GM23338 (cell line): ENCODE measurements around the gene SLC2A13. TPM values are rescaled to one million over a fixed set of nuclear protein-coding genes. Genes with fewer than 3 reads are reported as not detected.

Experiments
- ATAC-seq: fragments of 200-7000 bp; cut with Tn5 transposase; 3 replicates; pipeline ENCODE4 v1.9.1; 2020
- DNase-seq: peaks from one replicate; pipeline ENCODE4 v3.0.0-alpha.2; 2015; ENCODE audit warnings: low spot score
- H2AFZ ChIP-seq: fragments of 200-600 bp; sonication (generic); 2 replicates; pipeline ENCODE4 v1.8.0; 2016; ENCODE audit warnings: antibody characterized with exemption, mild to moderate bottlenecking, moderate library complexity
- H3F3A ChIP-seq: fragments of 200-600 bp; sonication (generic); replicated peaks from 2 replicates; pipeline ENCODE4 v1.8.0; 2017; ENCODE audit warnings: antibody characterized with exemption, mixed run types, low read depth
- H3K27ac ChIP-seq: fragments of 200-600 bp; sonication (generic); 2 replicates; pipeline ENCODE4 v1.6.1; 2016; ENCODE audit warnings: low read depth
- H3K27me3 ChIP-seq: fragments of 200-600 bp; sonication (generic); 2 replicates; pipeline ENCODE4 v1.8.0; 2016; ENCODE audit warnings: mild to moderate bottlenecking, mixed run types, moderate library complexity; ENCODE audit not compliant: insufficient read depth
- H3K36me3 ChIP-seq: fragments of 200-600 bp; sonication (generic); 2 replicates; pipeline ENCODE4 v1.8.0; 2016; ENCODE audit warnings: mild to moderate bottlenecking; ENCODE audit not compliant: insufficient read depth
- H3K4me1 ChIP-seq: fragments of 200-600 bp; sonication (generic); 2 replicates; pipeline ENCODE4 v1.8.0; 2016; ENCODE audit warnings: mild to moderate bottlenecking, moderate library complexity; ENCODE audit not compliant: insufficient read depth
- H3K4me2 ChIP-seq: fragments of 200-600 bp; sonication (generic); 2 replicates; pipeline ENCODE4 v1.7.1; 2017; ENCODE audit warnings: mixed run types
- H3K4me3 ChIP-seq: fragments of 200-600 bp; sonication (generic); 2 replicates; pipeline ENCODE4 v1.6.1; 2016; ENCODE audit warnings: mixed run types
- H3K79me2 ChIP-seq: fragments of 200-600 bp; sonication (generic); replicated peaks from 2 replicates; pipeline ENCODE4 v1.8.0; 2017; ENCODE audit warnings: mild to moderate bottlenecking; ENCODE audit not compliant: insufficient read depth
- H3K9me2 ChIP-seq: fragments of 200-600 bp; sonication (generic); 2 replicates; pipeline ENCODE4 v1.8.0; 2017; ENCODE audit not compliant: insufficient read depth
- H4K20me1 ChIP-seq: fragments of 200-600 bp; sonication (generic); replicated peaks from 2 replicates; pipeline ENCODE4 v1.8.0; 2017; ENCODE audit warnings: mild to moderate bottlenecking; ENCODE audit not compliant: insufficient read depth
- H3K27ac Mint-ChIP-seq: 2 replicates; pipeline ENCODE4 v1.8.0; 2020; ENCODE audit warnings: inconsistent platforms, mild to moderate bottlenecking, moderate library complexity, mixed read lengths
- H3K27me3 Mint-ChIP-seq: 3 replicates; pipeline ENCODE4 v1.8.0; 2022; ENCODE audit warnings: low read depth, mild to moderate bottlenecking, moderate library complexity, mixed read lengths, inconsistent platforms; ENCODE audit not compliant: insufficient read depth, poor library complexity
- H3K36me3 Mint-ChIP-seq: 3 replicates; pipeline ENCODE4 v1.8.0; 2021; ENCODE audit warnings: low read depth, mild to moderate bottlenecking, inconsistent platforms, moderate library complexity, mixed read lengths
- H3K4me1 Mint-ChIP-seq: 3 replicates; pipeline ENCODE4 v1.8.0; 2020; ENCODE audit warnings: mild to moderate bottlenecking, inconsistent platforms, mixed read lengths
- H3K4me3 Mint-ChIP-seq: 3 replicates; pipeline ENCODE4 v1.8.0; 2021; ENCODE audit warnings: moderate library complexity, mild to moderate bottlenecking, inconsistent platforms, mixed read lengths
- H3K9me3 Mint-ChIP-seq: 3 replicates; pipeline ENCODE4 v1.8.0; 2020; ENCODE audit warnings: moderate library complexity, mild to moderate bottlenecking, inconsistent platforms, mixed read lengths
- CREB1 ChIP-seq: fragments of 250-450 bp; sonication (Bioruptor Pico); IDR thresholded peaks from 2 replicates; pipeline ENCODE4 v1.5.0; 2020; ENCODE audit warnings: low read depth, mild to moderate bottlenecking, moderate library complexity
- CTCF ChIP-seq, 2 experiments: fragments of 200-600 bp in 1 of 2; sonication (generic) in 1 of 2; conservative IDR thresholded peaks; 2 replicates each; pipeline versions ENCODE4 v1.5.1 to v1.6.1; 2016 to 2017; ENCODE audit warnings: antibody characterized with exemption in 2 of 2, low read depth in 2 of 2, mild to moderate bottlenecking in 2 of 2, moderate library complexity in 1 of 2
- EZH2 ChIP-seq: fragments of 200-600 bp; sonication (generic); IDR thresholded peaks from one replicate; pipeline ENCODE4 v1.8.0; 2017; ENCODE audit warnings: antibody characterized with exemption, mild to moderate bottlenecking, low read depth; ENCODE audit not compliant: unreplicated experiment
- EZH2phosphoT487 ChIP-seq: fragments of 200-600 bp; sonication (generic); IDR thresholded peaks from one replicate; pipeline ENCODE4 v1.8.1; 2018; ENCODE audit warnings: antibody characterized with exemption; ENCODE audit not compliant: unreplicated experiment
- POLR2AphosphoS5 ChIP-seq: IDR thresholded peaks from 2 replicates; pipeline ENCODE4 v1.6.1; 2016; ENCODE audit warnings: antibody characterized with exemption, low read depth
- STAT1 ChIP-seq: IDR thresholded peaks from one replicate; pipeline ENCODE4 v1.6.1; 2016; ENCODE audit warnings: antibody characterized with exemption; ENCODE audit not compliant: unreplicated experiment
- ZNF331 ChIP-seq: fragments of 250-450 bp; sonication (Bioruptor Pico); IDR thresholded peaks from 2 replicates; pipeline ENCODE4 v1.5.0; 2020; ENCODE audit warnings: low read depth, mild to moderate bottlenecking, moderate library complexity
- polyA plus RNA-seq: library from polyadenylated mRNA; unstranded; fragments of >200 nt; fragmentation: Nextera tagmentation; extraction: Ambion mirVana; gene quantifications from 2 replicates; pipeline ENCODE4 v1.2.1, GENCODE V29; 2016
- total RNA-seq: library from RNA; depleted of rRNA; stranded (reverse); fragments of >200 nt; shearing (Covaris generic); gene quantifications from 2 replicates; pipeline ENCODE4 v1.2.3, GENCODE V29; 2014

The SLC2A13 gene
- total and polyA plus RNA-seq, 2 experiments from 2014 or later, result 6.8 to 22.7 TPM

- Histone ChIP-seq H3K79me2 (no peaks in the 10 kb centered on the region), H3K27me3 (no peaks in the 10 kb centered on the region), H3K4me3 (no peak overlapping the region), H3F3A (no peaks in the 10 kb centered on the region), H3K27ac (no peak overlapping the region), H3K9me2 (no peaks in the 10 kb centered on the region), H3K36me3 (no peaks in the 10 kb centered on the region), H2AFZ (no peak overlapping the region), H3K4me1 (no peaks in the 10 kb centered on the region), H4K20me1 (no peaks in the 10 kb centered on the region), H3K4me2 (no peak overlapping the region)
- Mint-ChIP-seq H3K36me3 (no peaks in the 10 kb centered on the region), H3K4me1 (peaks cover 6% of the 10 kb centered on the region; the same call in 2 of the 3 replicates), H3K4me3 (no peak overlapping the region), H3K27ac (0 out of 2 replicates have a peak overlapping the region, but pooled peaks have one; percentile 25), H3K9me3 (no peaks in the 10 kb centered on the region), H3K27me3 (no peaks in the 10 kb centered on the region)
- DNase-seq, result no peak
- TF ChIP-seq CTCF (conservative IDR thresholded peaks at IDR 0.05; ENCODE audit: low read depth in 2 of 2), result peak in 1 of 2 experiments; percentile 26; a peak in 1 of 4 replicates
- no peak for TF ChIP-seq POLR2AphosphoS5
- ATAC-seq, result peak; percentile 50
Observed at GRCh38 chr12:39824505-39825212, 281.2 kb downstream of the SLC2A13 start.

GRCh38 chr12:39816671-39817185, 289.2 kb downstream of the SLC2A13 start:
- Histone ChIP-seq H2AFZ (no peak overlapping the region), H3K9me2 (no peaks in the 10 kb centered on the region), H3K4me3 (no peak overlapping the region), H3F3A (no peaks in the 10 kb centered on the region), H3K27me3 (no peaks in the 10 kb centered on the region), H4K20me1 (no peaks in the 10 kb centered on the region), H3K4me2 (no peak overlapping the region), H3K36me3 (no peaks in the 10 kb centered on the region), H3K27ac (no peak overlapping the region), H3K4me1 (peaks cover 3% of the 10 kb centered on the region; the same call in 1 of the 2 replicates), H3K79me2 (no peaks in the 10 kb centered on the region)
- TF ChIP-seq ZNF331 (CRISPR knock-in tag) (no peak), CTCF (conservative IDR thresholded peaks at IDR 0.05; ENCODE audit: low read depth in 2 of 2) (no peak), EZH2phosphoT487 (no peak), CREB1 (CRISPR knock-in tag) (no peak), STAT1 (no peak), POLR2AphosphoS5 (no peak), EZH2 (no peak)
- Mint-ChIP-seq H3K4me1 (peaks cover 3% of the 10 kb centered on the region; the same call in 2 of the 3 replicates), H3K36me3 (no peaks in the 10 kb centered on the region; the same call in 2 of the 3 replicates), H3K27me3 (no peaks in the 10 kb centered on the region), H3K4me3 (no peak overlapping the region), H3K27ac (no peak overlapping the region), H3K9me3 (no peaks in the 10 kb centered on the region; the same call in 2 of the 3 replicates)
- peak; percentile 10 for DNase-seq
- no peak for ATAC-seq
